SK-N-SH (cell line): ENCODE results near the gene FNDC3B. TPM values are rescaled to one million over a fixed set of nuclear protein-coding genes. Genes with fewer than 3 reads are reported as not detected.

Experiments
- CTCF ChIA-PET: fragments of 300-600, 350-600 bp; formaldehyde crosslinking; extraction: SDS; loops from one replicate; lab custom pipeline; 2021; lab: Yijun Ruan, JAX
- POLR2A ChIA-PET: fragments of 350-600 bp; sonication (Branson Sonifier 250); formaldehyde crosslinking; extraction: SDS; loops from one replicate; lab custom pipeline; 2020; ENCODE audit warnings: antibody characterized with exemption, inconsistent platforms; lab: Yijun Ruan, JAX
- DNase-seq: peaks from one replicate; pipeline ENCODE4 v3.0.0; 2012
- H2AFZ ChIP-seq: fragments of 200-600 bp; sonication (generic); 2 replicates; pipeline ENCODE4 v1.8.1; 2016; ENCODE audit warnings: antibody characterized with exemption, mild to moderate bottlenecking, low read depth
- H3F3A ChIP-seq: fragments of 200-600 bp; sonication (generic); replicated peaks from 2 replicates; pipeline ENCODE3; 2016; ENCODE audit warnings: antibody characterized with exemption, mild to moderate bottlenecking; ENCODE audit not compliant: insufficient read depth
- H3K27ac ChIP-seq, 2 experiments: fragments of 200-500 bp in 1 of 2; fragments of 200-600 bp in 1 of 2; sonication (Bioruptor generic) in 1 of 2; sonication (generic), shearing (Covaris generic) in 1 of 2; 2 replicates each; pipeline versions ENCODE4 v1.5.1 to v1.6.1; 2014 to 2016; ENCODE audit warnings: low read depth in 2 of 2, inconsistent platforms in 1 of 2, low read length in 1 of 2, mild to moderate bottlenecking in 1 of 2, mixed read lengths in 1 of 2
- H3K27me3 ChIP-seq: fragments of 200-600 bp; sonication (generic), shearing (Covaris generic); 2 replicates; pipeline ENCODE4 v1.6.1; 2016; ENCODE audit warnings: mixed run types; ENCODE audit not compliant: insufficient read depth
- H3K36me3 ChIP-seq, 2 experiments: fragments of 200-500 bp in 1 of 2; fragments of 200-600 bp in 1 of 2; sonication (Bioruptor generic) in 1 of 2; sonication (generic) in 1 of 2; replicated peaks in 1 of 2; 2 replicates each; pipeline versions ENCODE3 to v1.5.1; 2014 to 2016; ENCODE audit warnings: low read length in 1 of 2, mild to moderate bottlenecking in 1 of 2; ENCODE audit not compliant: insufficient read depth in 2 of 2, control insufficient read depth in 1 of 2
- H3K4me1 ChIP-seq, 2 experiments: fragments of 200-500 bp in 1 of 2; fragments of 200-600 bp in 1 of 2; sonication (Bioruptor generic) in 1 of 2; sonication (generic), shearing (Covaris generic) in 1 of 2; 2 replicates each; pipeline versions ENCODE4 v1.5.1 to v1.6.1; 2014 to 2016; ENCODE audit warnings: low read depth in 1 of 2, low read length in 1 of 2, mixed run types in 1 of 2; ENCODE audit not compliant: insufficient read depth in 2 of 2, control insufficient read depth in 1 of 2
- H3K4me2 ChIP-seq: fragments of 200-600 bp; sonication (generic), shearing (Covaris generic); 2 replicates; pipeline ENCODE4 v1.6.1; 2017; ENCODE audit warnings: mixed run types
- H3K4me3 ChIP-seq, 2 experiments: fragments of 200-500 bp in 1 of 2; fragments of 200-600 bp in 1 of 2; sonication (Bioruptor generic) in 1 of 2; sonication (generic), shearing (Covaris generic) in 1 of 2; 2 replicates each; pipeline versions ENCODE4 v1.5.1 to v1.8.1; 2014 to 2016; ENCODE audit warnings: low read depth in 2 of 2, inconsistent platforms in 1 of 2, low read length in 1 of 2, mild to moderate bottlenecking in 1 of 2, mixed read lengths in 1 of 2, moderate library complexity in 1 of 2
- H3K79me2 ChIP-seq: fragments of 200-600 bp; sonication (generic); 2 replicates; pipeline ENCODE4 v1.8.1; 2017; ENCODE audit warnings: mild to moderate bottlenecking; ENCODE audit not compliant: insufficient read depth
- H3K9ac ChIP-seq: fragments of 200-600 bp; sonication (generic); 2 replicates; pipeline ENCODE4 v1.6.1; 2017; ENCODE audit warnings: mixed run types
- H3K9me2 ChIP-seq: fragments of 200-600 bp; sonication (generic); 2 replicates; pipeline ENCODE4 v1.6.1; 2017; ENCODE audit warnings: mixed run types
- H3K9me3 ChIP-seq: fragments of 200-600 bp; sonication (generic); 2 replicates; pipeline ENCODE4 v1.6.1; 2017; ENCODE audit warnings: mixed run types, mild to moderate bottlenecking, moderate library complexity
- H4K20me1 ChIP-seq: fragments of 200-600 bp; sonication (generic); 2 replicates; pipeline ENCODE4 v1.6.1; 2017; ENCODE audit warnings: mild to moderate bottlenecking, mixed run types; ENCODE audit not compliant: insufficient read depth
- CHD2 ChIP-seq: fragments of 150-350 bp; IDR thresholded peaks from 2 replicates; pipeline ENCODE4 v1.6.1; 2018; ENCODE audit warnings: low read length; ENCODE audit not compliant: partially characterized antibody
- EP300 ChIP-seq, 2 experiments: IDR thresholded peaks; 2 replicates each; pipeline versions ENCODE4 v1.4.0 to v1.6.1; 2012; ENCODE audit warnings: borderline replicate concordance in 1 of 2, low read depth in 1 of 2, low read length in 1 of 2
- FOSL2 ChIP-seq: IDR thresholded peaks from 2 replicates; pipeline ENCODE4 v1.4.0; 2012; ENCODE audit warnings: low read depth, mild to moderate bottlenecking, moderate library complexity, borderline replicate concordance
- GABPA ChIP-seq: IDR thresholded peaks from 2 replicates; pipeline ENCODE4 v1.4.0; 2012; ENCODE audit warnings: low read depth, mild to moderate bottlenecking
- MXI1 ChIP-seq: IDR thresholded peaks from 2 replicates; pipeline ENCODE4 v1.6.1; 2012; ENCODE audit warnings: mild to moderate bottlenecking, low read depth, low read length, improper control_type of control experiment
- RAD21 ChIP-seq: IDR thresholded peaks from 2 replicates; pipeline ENCODE4 v1.6.1; 2012; ENCODE audit warnings: mild to moderate bottlenecking, low read length
- RFX5 ChIP-seq: IDR thresholded peaks from 2 replicates; pipeline ENCODE4 v1.6.1; 2012; ENCODE audit warnings: mild to moderate bottlenecking, improper control_type of control experiment, low read length
- RXRA ChIP-seq: IDR thresholded peaks from 2 replicates; pipeline ENCODE4 v1.4.0; 2012; ENCODE audit warnings: low read depth, mild to moderate bottlenecking, borderline replicate concordance
- SMC3 ChIP-seq: IDR thresholded peaks from 2 replicates; pipeline ENCODE4 v1.6.1; 2012; ENCODE audit warnings: low read depth, low read length, improper control_type of control experiment
- TCF12 ChIP-seq: IDR thresholded peaks from 2 replicates; pipeline ENCODE4 v1.4.0; 2012
- TEAD4 ChIP-seq: IDR thresholded peaks from 2 replicates; pipeline ENCODE4 v1.4.0; 2012; ENCODE audit warnings: mild to moderate bottlenecking, borderline replicate concordance; ENCODE audit not compliant: insufficient read depth
- YY1 ChIP-seq: IDR thresholded peaks from 2 replicates; pipeline ENCODE4 v1.4.0; 2012; ENCODE audit warnings: low read depth, mild to moderate bottlenecking
- WGBS: methylation state at CpG from one replicate; pipeline ENCODE4 v1.1.6; 2017; ENCODE audit warnings: low lambda C conversion rate; 5-methylcytosine and 5-hydroxymethylcytosine counted together
- polyA plus RNA-seq, 3 experiments: library from polyadenylated mRNA; depleted of rRNA; stranded (reverse); fragments of >200 nt; gene quantifications; 2 replicates each; pipeline ENCODE4 v1.2.3, GENCODE V29; 2012
- TF ChIP-seq, protein P1 (sequence below): fragments of 200-600 bp; sonication (generic); IDR thresholded peaks from 2 replicates; pipeline ENCODE4 v1.6.1; 2017; ENCODE audit warnings: antibody characterized with exemption, mild to moderate bottlenecking, moderate library complexity
- TF ChIP-seq, protein P2 (sequence below): IDR thresholded peaks from 2 replicates; pipeline ENCODE4 v1.6.1; 2012; ENCODE audit warnings: mild to moderate bottlenecking, low read depth, low read length, moderate library complexity
- TF ChIP-seq, protein P3 (sequence below): IDR thresholded peaks from 2 replicates; pipeline ENCODE4 v1.4.0; 2012; ENCODE audit warnings: low read depth
- TF ChIP-seq, protein P4 (sequence below): IDR thresholded peaks from 2 replicates; pipeline ENCODE4; 2012
- TF ChIP-seq, protein P5 (sequence below): fragments of 150-350 bp; IDR thresholded peaks from 2 replicates; pipeline ENCODE4 v1.6.1; 2017; ENCODE audit warnings: antibody characterized with exemption, low read length, low read depth, borderline replicate concordance
- TF ChIP-seq, protein P6 (sequence below): IDR thresholded peaks from 2 replicates; pipeline ENCODE4 v1.4.0; 2012; ENCODE audit warnings: low read depth, borderline replicate concordance

Gene FNDC3B
- polyA plus RNA-seq, 1 of the 3 experiments (the other 2 are of a cell fraction): 10.4 TPM

DNA sequence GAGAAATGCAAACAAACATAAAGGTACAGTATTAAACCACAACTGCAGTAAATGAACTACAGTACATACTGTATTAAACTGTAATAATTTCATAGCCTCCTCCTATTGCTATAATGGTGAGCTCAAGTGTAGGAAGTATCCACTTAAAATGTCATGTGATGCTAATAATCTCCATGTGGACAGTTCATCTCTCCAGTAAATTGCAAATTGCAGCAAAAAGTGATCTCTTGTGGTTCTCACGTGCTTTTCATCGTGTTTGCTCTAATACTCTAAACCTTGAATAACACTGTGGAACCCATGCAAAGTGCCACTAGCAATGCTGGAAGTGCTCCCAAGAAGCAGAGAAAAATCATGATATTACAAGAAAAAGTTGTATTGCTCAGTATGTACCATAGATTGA, 9.2 kb upstream of the FNDC3B start:
- Histone ChIP-seq H3K9me2 (no peaks in the 10 kb centered on the region), H3K4me3 (no peak overlapping the region), H3K9me3 (no peaks in the 10 kb centered on the region), H3K4me2 (no peak overlapping the region), H3K79me2 (no peaks in the 10 kb centered on the region), H3K9ac (no peak overlapping the region), H4K20me1 (no peaks in the 10 kb centered on the region), H3K27ac (no peak overlapping the region), H3K27me3 (no peaks in the 10 kb centered on the region), H3K36me3 (no peaks in the 10 kb centered on the region), H2AFZ (no peak overlapping the region), H3F3A (no peaks in the 10 kb centered on the region), H3K4me1 (no peaks in the 10 kb centered on the region)
- TF ChIP-seq CHD2: no peak
- ChIA-PET CTCF (interaction anchor here (1.2 kb wide), 1 partner anchor 383 kb away, joined by 3 read pairs; no protein-coding TSS in a partner anchor), POLR2A (no interaction called here)
- no peak for DNase-seq
- 100% methylated on average over 2 of the region's 2 CpGs for WGBS

DNA sequence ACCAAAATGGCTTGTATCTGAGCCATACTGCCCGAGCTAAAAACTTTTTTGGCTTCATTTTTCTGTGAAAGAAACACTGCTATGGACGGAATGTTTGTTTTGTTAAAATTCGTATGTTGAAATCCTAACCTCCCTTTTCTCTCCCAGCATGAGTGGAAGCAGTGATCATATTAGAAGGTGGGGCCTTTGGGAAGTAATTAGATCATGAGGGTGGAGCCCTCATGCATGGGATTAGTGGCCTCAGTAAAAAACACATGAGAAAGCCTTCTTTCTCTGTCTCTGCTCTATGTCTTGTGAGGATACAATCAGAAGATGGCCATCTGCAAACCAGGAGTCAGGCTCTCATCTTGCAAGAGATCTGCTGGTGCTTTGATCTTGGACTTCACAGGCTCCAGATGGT, 7.4 kb upstream of the FNDC3B start:
- Histone ChIP-seq H3K9ac (no peak overlapping the region), H3K9me3 (no peaks in the 10 kb centered on the region), H3K4me1 (no peaks in the 10 kb centered on the region), H3K9me2 (no peaks in the 10 kb centered on the region), H2AFZ (no peak overlapping the region), H3K4me3 (no peak overlapping the region), H3K27ac (no peak overlapping the region), H3K27me3 (no peaks in the 10 kb centered on the region), H3K79me2 (no peaks in the 10 kb centered on the region), H4K20me1 (no peaks in the 10 kb centered on the region), H3F3A (no peaks in the 10 kb centered on the region), H3K36me3 (no peaks in the 10 kb centered on the region), H3K4me2 (no peak overlapping the region)
- ChIA-PET POLR2A (no interaction called here), CTCF (interaction anchor here (1.2 kb wide), 1 partner anchor 309 kb away, joined by 3 read pairs; no protein-coding TSS in a partner anchor)
- 72% methylated on average over 3 of the region's 3 CpGs for WGBS
- no peak for DNase-seq
- no peak for TF ChIP-seq MXI1
- TF ChIP-seq, protein P1, sequence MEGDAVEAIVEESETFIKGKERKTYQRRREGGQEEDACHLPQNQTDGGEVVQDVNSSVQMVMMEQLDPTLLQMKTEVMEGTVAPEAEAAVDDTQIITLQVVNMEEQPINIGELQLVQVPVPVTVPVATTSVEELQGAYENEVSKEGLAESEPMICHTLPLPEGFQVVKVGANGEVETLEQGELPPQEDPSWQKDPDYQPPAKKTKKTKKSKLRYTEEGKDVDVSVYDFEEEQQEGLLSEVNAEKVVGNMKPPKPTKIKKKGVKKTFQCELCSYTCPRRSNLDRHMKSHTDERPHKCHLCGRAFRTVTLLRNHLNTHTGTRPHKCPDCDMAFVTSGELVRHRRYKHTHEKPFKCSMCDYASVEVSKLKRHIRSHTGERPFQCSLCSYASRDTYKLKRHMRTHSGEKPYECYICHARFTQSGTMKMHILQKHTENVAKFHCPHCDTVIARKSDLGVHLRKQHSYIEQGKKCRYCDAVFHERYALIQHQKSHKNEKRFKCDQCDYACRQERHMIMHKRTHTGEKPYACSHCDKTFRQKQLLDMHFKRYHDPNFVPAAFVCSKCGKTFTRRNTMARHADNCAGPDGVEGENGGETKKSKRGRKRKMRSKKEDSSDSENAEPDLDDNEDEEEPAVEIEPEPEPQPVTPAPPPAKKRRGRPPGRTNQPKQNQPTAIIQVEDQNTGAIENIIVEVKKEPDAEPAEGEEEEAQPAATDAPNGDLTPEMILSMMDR: no peak
- no peak for TF ChIP-seq RXRA
- TF ChIP-seq, protein P2, sequence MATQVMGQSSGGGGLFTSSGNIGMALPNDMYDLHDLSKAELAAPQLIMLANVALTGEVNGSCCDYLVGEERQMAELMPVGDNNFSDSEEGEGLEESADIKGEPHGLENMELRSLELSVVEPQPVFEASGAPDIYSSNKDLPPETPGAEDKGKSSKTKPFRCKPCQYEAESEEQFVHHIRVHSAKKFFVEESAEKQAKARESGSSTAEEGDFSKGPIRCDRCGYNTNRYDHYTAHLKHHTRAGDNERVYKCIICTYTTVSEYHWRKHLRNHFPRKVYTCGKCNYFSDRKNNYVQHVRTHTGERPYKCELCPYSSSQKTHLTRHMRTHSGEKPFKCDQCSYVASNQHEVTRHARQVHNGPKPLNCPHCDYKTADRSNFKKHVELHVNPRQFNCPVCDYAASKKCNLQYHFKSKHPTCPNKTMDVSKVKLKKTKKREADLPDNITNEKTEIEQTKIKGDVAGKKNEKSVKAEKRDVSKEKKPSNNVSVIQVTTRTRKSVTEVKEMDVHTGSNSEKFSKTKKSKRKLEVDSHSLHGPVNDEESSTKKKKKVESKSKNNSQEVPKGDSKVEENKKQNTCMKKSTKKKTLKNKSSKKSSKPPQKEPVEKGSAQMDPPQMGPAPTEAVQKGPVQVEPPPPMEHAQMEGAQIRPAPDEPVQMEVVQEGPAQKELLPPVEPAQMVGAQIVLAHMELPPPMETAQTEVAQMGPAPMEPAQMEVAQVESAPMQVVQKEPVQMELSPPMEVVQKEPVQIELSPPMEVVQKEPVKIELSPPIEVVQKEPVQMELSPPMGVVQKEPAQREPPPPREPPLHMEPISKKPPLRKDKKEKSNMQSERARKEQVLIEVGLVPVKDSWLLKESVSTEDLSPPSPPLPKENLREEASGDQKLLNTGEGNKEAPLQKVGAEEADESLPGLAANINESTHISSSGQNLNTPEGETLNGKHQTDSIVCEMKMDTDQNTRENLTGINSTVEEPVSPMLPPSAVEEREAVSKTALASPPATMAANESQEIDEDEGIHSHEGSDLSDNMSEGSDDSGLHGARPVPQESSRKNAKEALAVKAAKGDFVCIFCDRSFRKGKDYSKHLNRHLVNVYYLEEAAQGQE: no peak
- TF ChIP-seq YY1: no peak
- TF ChIP-seq CHD2: no peak
- no peak for TF ChIP-seq RAD21
- TF ChIP-seq GABPA: no peak
- TF ChIP-seq TCF12: no peak
- TF ChIP-seq, protein P3, sequence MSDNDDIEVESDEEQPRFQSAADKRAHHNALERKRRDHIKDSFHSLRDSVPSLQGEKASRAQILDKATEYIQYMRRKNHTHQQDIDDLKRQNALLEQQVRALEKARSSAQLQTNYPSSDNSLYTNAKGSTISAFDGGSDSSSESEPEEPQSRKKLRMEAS: no peak
- TF ChIP-seq, protein P4, sequence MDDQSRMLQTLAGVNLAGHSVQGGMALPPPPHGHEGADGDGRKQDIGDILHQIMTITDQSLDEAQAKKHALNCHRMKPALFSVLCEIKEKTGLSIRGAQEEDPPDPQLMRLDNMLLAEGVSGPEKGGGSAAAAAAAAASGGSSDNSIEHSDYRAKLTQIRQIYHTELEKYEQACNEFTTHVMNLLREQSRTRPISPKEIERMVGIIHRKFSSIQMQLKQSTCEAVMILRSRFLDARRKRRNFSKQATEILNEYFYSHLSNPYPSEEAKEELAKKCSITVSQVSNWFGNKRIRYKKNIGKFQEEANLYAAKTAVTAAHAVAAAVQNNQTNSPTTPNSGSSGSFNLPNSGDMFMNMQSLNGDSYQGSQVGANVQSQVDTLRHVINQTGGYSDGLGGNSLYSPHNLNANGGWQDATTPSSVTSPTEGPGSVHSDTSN: no peak
- TF ChIP-seq, protein P5, sequence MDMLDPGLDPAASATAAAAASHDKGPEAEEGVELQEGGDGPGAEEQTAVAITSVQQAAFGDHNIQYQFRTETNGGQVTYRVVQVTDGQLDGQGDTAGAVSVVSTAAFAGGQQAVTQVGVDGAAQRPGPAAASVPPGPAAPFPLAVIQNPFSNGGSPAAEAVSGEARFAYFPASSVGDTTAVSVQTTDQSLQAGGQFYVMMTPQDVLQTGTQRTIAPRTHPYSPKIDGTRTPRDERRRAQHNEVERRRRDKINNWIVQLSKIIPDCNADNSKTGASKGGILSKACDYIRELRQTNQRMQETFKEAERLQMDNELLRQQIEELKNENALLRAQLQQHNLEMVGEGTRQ: no peak
- no peak for TF ChIP-seq EP300 (IDR thresholded peaks at IDR 0.05; ENCODE audit: borderline replicate concordance in 1 of 2, low read depth in 1 of 2, low read length in 1 of 2)
- TF ChIP-seq, protein P6, sequence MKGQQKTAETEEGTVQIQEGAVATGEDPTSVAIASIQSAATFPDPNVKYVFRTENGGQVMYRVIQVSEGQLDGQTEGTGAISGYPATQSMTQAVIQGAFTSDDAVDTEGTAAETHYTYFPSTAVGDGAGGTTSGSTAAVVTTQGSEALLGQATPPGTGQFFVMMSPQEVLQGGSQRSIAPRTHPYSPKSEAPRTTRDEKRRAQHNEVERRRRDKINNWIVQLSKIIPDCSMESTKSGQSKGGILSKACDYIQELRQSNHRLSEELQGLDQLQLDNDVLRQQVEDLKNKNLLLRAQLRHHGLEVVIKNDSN: no peak
- no peak for TF ChIP-seq TEAD4
- TF ChIP-seq RFX5: no peak
- no peak for TF ChIP-seq FOSL2
- no peak for TF ChIP-seq SMC3
